GM19240 (cell line): ENCODE results near the gene TTC39C.
A peak's percentile ranks its signal among the peaks of the same experiment; 100 is the strongest.

ENCODE experiments used
- DNase-seq: peaks from one replicate; pipeline ENCODE4 v3.0.0; 2011; ENCODE audit warnings: low spot score; ENCODE audit not compliant: insufficient read length

The TTC39C gene

GRCh38 chr18:24080861-24081260 is 66.3 kb downstream of the TTC39C start:
- DNase-seq: no peak

GRCh38 chr18:24083550-24083949 is 69.0 kb downstream of the TTC39C start:
- no peak for DNase-seq

GRCh38 chr18:24086082-24086481 is 71.5 kb downstream of the TTC39C start:
- no peak for DNase-seq

DNA sequence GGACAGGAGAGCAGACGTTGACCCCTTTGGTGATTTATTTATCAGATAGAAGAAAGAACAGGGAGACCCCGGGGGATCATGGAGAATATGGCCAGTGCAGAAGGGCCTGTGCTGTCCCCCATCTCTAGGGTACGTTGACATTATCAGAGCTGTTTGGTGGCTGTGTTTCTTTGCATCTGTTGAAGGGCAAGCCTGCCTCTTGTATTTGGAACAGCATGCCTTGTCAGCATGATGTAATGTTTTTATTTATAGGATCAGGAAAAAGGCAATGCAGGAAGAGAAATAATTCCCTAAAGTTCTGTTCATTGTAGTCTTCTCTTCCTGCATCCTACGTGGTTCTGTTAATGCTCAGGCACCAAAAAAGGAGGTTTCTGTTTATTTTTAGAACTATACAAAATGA is 74.5 kb downstream of the TTC39C start:
- no peak for DNase-seq

GRCh38 chr18:24089515-24090337 is 75.2 kb downstream of the TTC39C start:
- DNase-seq: no peak

DNA sequence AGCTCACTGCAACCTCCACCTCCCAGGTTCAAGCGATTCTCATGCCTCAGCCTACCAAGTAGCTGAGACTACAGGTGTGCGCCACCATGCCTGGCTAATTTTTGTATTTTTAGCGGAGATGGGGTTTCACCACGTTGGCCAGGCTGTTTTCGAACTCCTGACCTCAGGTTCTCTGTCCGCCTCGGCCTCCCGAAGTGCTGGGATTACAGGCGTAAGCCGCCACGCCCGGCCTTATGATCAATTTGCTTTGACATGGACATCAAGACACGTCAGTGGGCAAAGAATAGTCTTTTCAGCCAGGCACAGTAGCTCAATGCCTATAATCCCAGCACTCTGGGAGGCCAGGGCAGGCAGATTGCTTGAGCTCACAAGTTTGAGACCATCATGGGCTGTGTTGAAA is 76.3 kb downstream of the TTC39C start:
- no peak for DNase-seq

DNA sequence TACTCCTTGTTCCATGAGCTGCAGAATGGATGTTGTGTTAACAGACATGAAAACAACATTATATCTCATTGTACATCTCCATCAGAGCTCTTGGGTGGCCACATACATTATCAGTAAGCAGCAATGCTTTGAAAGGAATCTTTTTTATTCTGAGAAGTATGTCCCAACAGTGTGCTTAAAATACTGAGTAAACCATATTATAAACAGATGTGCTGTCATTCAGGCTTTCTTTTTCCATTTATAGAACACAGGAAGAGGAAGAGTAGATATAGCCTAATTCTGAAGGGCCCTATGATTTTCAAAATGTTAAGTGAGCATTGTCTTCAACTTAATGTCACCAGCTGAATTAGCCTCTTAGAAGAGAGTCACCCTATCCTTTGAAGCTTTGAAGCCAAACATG is 80.0 kb downstream of the TTC39C start:
- no peak for DNase-seq

GRCh38 chr18:24095976-24096375 is 81.4 kb downstream of the TTC39C start:
- no peak for DNase-seq

DNA sequence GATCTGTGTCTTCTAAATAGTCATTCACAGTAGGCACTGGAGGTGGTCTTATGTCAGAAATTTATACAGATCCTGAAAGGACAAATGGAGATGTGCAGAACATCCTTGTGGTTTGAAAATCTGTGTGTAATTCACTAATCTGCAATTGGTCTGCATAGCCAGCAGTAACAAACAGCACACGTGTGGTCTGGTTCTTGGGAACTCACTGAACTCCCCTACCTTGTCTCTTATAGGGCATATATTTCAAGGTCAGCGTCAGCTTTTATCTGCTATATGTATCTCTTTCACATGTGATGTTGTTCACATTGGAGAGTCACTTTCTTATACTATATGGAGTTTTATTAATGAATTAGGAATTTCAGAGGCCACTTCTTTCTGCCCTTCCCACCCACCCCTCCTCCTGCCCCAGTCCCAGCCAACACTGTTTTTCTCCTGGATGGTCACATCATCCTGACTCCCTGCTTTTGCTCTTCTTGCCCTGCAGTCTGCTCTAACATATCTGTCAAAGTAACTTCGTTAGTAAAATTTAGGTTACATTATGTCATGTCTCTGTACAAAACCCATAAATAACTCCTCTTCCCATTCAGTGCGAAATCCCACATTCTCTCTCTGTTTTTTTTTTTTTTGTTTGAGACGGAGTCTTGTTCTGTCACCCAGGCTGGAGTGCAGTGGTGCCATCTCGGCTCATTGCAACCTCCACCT is 88.9 kb downstream of the TTC39C start:
- no peak for DNase-seq

- DNase-seq: no peak
Observed at GRCh38 chr18:24104486-24104885, 89.9 kb downstream of the TTC39C start.

DNA sequence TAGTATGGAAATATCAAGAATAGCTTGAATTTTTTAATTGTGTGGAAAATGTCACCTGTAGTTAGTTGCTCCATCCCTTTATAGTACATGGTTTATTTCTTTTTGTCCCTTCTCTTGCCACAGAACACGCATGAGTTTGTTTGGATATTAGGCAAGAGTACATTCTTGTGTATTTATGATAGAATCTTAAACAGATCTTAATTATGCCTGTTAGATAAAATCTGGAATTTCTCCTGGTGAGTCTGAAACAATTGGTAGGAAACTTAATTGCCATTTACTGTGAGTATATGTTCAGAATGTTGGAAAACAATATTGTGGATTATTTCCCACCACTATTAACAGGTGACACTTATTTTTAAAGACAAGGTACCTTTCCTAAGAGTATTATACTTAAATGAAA is 94.1 kb downstream of the TTC39C start:
- DNase-seq: no peak

- no peak for DNase-seq
Observed at GRCh38 chr18:24111936-24112335, 97.4 kb downstream of the TTC39C start.

GRCh38 chr18:24112464-24112863 is 97.9 kb downstream of the TTC39C start:
- no peak for DNase-seq

DNA sequence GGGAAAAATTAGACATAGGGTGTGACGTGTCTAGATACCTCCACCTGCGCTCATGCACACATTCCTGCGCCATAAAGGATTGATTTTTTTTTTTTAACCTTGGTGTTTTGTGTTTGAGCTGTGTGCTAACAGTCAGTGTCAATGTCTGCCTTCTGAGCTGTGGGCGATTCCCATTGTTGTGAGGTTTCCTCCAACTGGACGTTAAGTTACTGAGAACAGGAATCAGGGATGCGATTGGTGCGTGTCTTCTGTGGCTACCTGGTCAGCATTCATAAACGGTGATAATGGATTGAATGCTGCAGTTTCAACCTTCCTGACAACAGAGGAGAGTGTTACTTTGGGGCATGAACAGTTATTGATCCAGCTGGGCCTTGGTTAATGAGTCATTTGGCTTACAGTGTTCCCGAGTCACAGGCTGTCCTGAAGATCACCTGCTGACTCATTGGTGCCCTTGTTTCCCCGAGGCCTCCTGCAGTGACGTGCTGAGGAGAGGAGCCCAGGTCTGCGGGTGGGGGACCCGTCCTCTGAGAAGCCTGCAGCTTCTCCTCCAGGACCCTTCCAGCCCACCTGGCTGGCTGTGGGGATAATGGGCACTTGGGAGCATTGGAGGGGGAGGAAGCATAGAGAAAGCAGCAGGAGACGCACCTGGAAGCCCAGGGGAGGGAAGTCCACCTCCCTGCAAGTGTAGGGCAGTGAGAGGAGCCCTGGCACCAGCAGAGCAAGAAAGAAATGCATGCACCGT is 98.5 kb downstream of the TTC39C start:
- DNase-seq: no peak

DNA sequence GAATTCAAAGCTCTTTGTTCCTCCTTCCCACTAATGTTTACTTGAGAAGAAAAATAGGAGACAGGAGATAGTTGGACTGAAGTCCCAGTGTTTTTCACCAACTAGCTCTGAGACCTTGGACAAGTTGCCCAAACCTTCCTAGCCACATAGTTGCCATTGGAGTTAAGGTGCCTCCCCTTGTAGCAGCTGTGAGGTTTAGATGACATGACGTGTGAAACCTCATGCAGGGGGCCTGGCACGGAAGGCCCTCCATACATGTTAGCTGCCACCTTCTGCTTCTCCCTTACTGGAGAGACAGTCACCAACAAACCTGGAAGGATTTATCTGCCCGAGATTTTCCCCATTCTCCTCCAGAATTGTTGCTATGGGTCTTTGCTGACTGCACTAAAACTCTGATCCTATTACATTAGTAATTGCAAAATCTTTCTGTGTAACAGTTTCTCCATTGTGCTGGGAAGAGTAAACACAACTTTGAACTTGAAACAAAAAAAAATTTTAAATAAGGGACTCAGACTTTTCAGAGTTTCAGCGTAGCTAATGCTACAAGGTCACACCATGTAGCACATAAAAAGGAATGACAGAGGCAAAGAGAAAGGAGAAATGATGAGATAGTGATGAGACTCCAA is 100.5 kb downstream of the TTC39C start:
- DNase-seq: no peak

- DNase-seq: no peak
Observed at GRCh38 chr18:24115628-24116027, 101.1 kb downstream of the TTC39C start.

GRCh38 chr18:24118750-24119577 is 104.4 kb downstream of the TTC39C start:
- DNase-seq: peak; percentile 9

DNA sequence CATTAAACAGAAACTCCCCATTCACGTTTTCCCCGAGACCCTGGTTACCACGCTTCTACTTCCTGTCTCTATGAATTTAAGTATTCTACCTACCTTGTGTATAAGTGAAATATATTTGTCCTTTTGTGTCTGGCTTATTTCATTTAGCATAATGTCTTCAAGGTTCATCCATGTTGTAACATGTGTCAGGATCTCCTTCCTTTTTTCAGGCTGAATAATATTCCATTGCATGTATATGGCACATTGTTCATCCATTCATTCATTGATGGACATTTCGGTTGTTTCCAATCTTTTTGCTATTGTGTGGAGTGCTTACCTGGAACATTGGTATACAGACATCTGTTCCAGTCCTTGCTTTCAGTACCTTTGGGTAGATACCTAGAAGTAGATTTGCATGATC is 106.1 kb downstream of the TTC39C start:
- DNase-seq: no peak

DNA sequence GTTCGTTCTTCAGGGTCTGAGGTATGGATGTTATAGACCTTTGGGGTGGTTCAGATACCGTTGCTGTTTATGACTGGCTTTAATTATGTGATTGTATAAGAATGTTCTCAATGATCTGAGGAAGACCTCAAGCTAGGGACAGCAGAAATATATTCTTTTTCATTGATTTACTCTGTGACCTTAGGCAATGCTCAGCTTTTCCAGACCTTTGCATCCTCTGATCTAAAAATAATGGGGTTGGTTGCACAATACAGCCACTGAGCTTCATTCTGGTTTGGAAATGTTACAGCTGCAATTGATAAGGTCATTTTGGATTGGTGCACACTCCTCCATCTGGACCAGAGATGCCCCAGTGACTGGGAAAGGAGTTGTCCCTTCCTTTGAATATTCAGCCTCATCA is 107.1 kb downstream of the TTC39C start:
- DNase-seq: no peak

DNA sequence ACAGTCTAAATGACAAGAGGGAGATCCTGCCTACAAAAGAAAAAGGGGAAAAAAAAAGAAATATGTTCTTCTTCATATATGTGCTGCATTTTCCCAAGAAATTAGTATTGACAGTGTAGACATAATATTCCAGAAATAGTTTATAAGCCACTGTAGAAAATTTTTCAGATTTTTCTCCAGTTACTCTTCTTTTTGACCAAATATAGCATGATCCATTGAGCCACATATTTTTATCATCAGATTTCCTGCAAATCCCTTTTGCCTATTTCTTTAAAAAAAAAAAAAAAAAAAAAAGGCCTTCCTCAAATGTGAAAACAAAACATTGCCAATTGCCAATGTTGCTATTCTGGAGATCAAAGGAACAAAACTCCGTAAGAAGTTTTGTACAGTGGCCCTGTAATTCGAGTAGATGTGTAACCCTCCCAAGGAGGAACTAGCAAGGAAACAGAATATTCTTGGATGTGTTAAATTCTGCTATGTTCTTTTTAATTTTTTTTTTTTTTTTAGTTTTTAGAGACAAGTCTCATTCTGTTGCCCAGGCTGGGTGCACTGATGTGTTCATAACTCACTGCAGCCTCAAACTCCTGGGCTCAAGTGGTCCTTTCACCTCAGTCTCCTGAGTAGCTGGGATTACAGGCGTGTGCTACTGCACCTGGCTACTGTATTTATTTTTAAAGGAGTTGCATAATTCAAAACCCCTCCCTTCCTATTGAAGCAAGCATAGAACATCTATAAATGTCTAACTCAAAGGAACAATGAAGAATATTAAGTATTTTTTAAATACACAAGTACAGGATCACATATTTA is 111.8 kb downstream of the TTC39C start:
- DNase-seq: no peak
